ENCODE results near the gene PPP1R36. TPM values are rescaled to one million over a fixed set of nuclear protein-coding genes. Genes with fewer than 3 reads are reported as not detected.
A peak's percentile ranks its signal among the peaks of the same experiment; 100 is the strongest.
"Not testable (repeated sequence)": the region's sequence is repeated elsewhere in the genome, so short reads cannot be mapped to it uniquely, and the experiment has no call there.

Gene PPP1R36
- total RNA-seq, 4 donors from 2014 or later: 0.84 to 2.0 (median 1.3) TPM

- H3K4me3 ChIP-seq (ENCODE audit: low read depth, poor library complexity, severe bottlenecking): no peak overlapping the region
- WGBS, 2 donors: 93 to 94% methylated on average over 5 of the region's 5 CpGs
- TF ChIP-seq CTCF (IDR thresholded peaks at IDR 0.05): no peak
- no peak for TF ChIP-seq POLR2A (IDR thresholded peaks at IDR 0.05)
- intact Hi-C loops (cut with DNase I; ENCODE audit: low total_unique reads): no loop called here
- DNase-seq (ENCODE audit: low spot score in 2 of 2): no peak
These were observed 6.8 kb downstream of the PPP1R36 start for GRCh38 chr14:64556526-64556925.

GRCh38 chr14:64558216-64558615 is 8.5 kb downstream of the PPP1R36 start:
- H3K4me3 ChIP-seq (ENCODE audit: low read depth, poor library complexity, severe bottlenecking); DNase-seq (ENCODE audit: low spot score in 2 of 2); intact Hi-C loops (cut with DNase I; ENCODE audit: low total_unique reads): not testable (repeated sequence)
- WGBS, 2 donors: 89 to 94% methylated on average over 2 of the region's 2 CpGs

GRCh38 chr14:64561631-64562030 is 11.9 kb downstream of the PPP1R36 start:
- peak in 1 of 2 donors; percentile 29 for DNase-seq (ENCODE audit: low spot score in 2 of 2)
- intact Hi-C loops (cut with DNase I; ENCODE audit: low total_unique reads): no loop called here
- TF ChIP-seq CTCF (IDR thresholded peaks at IDR 0.05) (no peak), POLR2A (IDR thresholded peaks at IDR 0.05) (no peak)
- no peak overlapping the region for H3K4me3 ChIP-seq (ENCODE audit: low read depth, poor library complexity, severe bottlenecking)
- 72 to 73% methylated on average over 2 of the region's 2 CpGs for WGBS, 2 donors

GRCh38 chr14:64562436-64562835 is 12.7 kb downstream of the PPP1R36 start:
- H3K4me3 ChIP-seq (ENCODE audit: low read depth, poor library complexity, severe bottlenecking): no peak overlapping the region
- peak in 1 of 2 donors; percentile 13 for DNase-seq (ENCODE audit: low spot score in 2 of 2)
- TF ChIP-seq CTCF (IDR thresholded peaks at IDR 0.05) (no peak), POLR2A (IDR thresholded peaks at IDR 0.05) (no peak)
- intact Hi-C loops (cut with DNase I; ENCODE audit: low total_unique reads): no loop called here

- H3K4me3 ChIP-seq (ENCODE audit: low read depth, poor library complexity, severe bottlenecking): no peak overlapping the region
- TF ChIP-seq POLR2A (IDR thresholded peaks at IDR 0.05) (no peak), CTCF (IDR thresholded peaks at IDR 0.05) (no peak)
- no peak for DNase-seq (ENCODE audit: low spot score in 2 of 2)
- intact Hi-C loops (cut with DNase I; ENCODE audit: low total_unique reads): no loop called here
- WGBS, 2 donors: 75 to 80% methylated on average over 6 of the region's 6 CpGs
These were observed 13.9 kb downstream of the PPP1R36 start for GRCh38 chr14:64563696-64564095.

- DNase-seq (ENCODE audit: low spot score in 2 of 2): peak; percentile 11 to 65
- 57 to 72% methylated on average over 5 of the region's 5 CpGs for WGBS, 2 donors
- H3K4me3 ChIP-seq (ENCODE audit: low read depth, poor library complexity, severe bottlenecking): no peak overlapping the region
- TF ChIP-seq CTCF (IDR thresholded peaks at IDR 0.05) (no peak), POLR2A (IDR thresholded peaks at IDR 0.05) (no peak)
- intact Hi-C loops (cut with DNase I; ENCODE audit: low total_unique reads): no loop called here
These were observed 16.9 kb downstream of the PPP1R36 start for GRCh38 chr14:64566651-64567122.

All from lower leg skin (tissue), 4 donors.